ENCODE data around the gene ANKS1A.

GRCh38 chr6:34877259-34877658 lies 11.8 kb upstream of the ANKS1A start:
- TF ChIP-seq CTCF (IDR thresholded peaks at IDR 0.05; ENCODE audit: poor library complexity) (no peak), EZH2phosphoT487 (IDR thresholded peaks at IDR 0.05; ENCODE audit: low read depth, severe bottlenecking, unreplicated experiment) (no peak), EZH2 (IDR thresholded peaks at IDR 0.05; ENCODE audit: borderline replicate concordance) (no peak)

All from hepatocyte (in vitro differentiated cells).